GM20431 (cell line): ENCODE measurements around the gene CHRNB1.
"Not testable (repeated sequence)": the region's sequence is repeated elsewhere in the genome, so short reads cannot be mapped to it uniquely, and the experiment has no call there.

ENCODE experiments used
- in situ Hi-C: fragments of 300-500 bp; cut with MseI, MboI; formaldehyde crosslinking; loops from one replicate; pipeline ENCODE4 v1.15.0; 2020; ENCODE audit warnings: low sequenced_read_pairs; ENCODE audit not compliant: unreplicated experiment

Gene CHRNB1

DNA sequence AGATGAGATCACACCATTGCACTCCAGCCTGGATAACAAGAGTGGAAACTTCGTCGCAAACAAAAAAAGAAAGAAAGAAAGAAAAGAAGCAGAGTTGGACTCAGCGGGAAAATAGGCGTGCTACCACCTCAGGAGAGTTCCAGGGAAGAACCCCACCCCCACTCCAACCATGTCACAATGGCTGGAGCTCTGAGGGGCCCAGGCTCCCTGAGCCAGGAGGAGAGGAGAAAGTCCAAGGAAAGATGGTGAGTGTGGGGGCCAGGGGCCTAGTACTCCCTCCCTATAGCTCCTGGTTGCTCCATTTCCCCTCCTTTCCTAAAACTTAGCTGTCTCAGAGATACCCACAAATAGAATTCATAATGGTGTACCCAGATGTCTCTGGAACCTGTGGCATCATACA is 36.4 kb downstream of the CHRNB1 start, which contains the start of gene SLC35G6:
Gene SLC35G6 (plus strand): TSS at position 172 of the 400 bp plus-strand sequence. CDS start 71 bp downstream, at position 243.
- in situ Hi-C loops: not testable (repeated sequence)

- in situ Hi-C loops: not testable (repeated sequence)
These were observed 37.2 kb downstream of the CHRNB1 start for GRCh38 chr17:7481842-7482741.

DNA sequence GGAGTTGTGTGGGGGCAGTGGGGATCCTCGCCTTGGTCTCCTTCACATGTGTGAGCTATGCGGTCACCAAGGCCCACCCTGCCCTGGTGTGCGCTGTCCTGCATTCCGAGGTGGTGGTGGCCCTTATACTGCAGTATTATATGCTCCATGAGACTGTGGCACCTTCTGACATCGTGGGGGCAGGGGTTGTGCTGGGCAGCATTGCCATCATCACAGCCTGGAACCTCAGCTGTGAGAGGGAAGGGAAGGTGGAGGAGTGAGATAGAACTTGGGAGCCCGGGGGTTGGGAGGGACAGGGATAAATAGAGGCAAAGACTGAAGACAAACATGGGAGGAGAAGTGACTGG is 37.9 kb downstream of the CHRNB1 start:
- in situ Hi-C loops: not testable (repeated sequence)

DNA sequence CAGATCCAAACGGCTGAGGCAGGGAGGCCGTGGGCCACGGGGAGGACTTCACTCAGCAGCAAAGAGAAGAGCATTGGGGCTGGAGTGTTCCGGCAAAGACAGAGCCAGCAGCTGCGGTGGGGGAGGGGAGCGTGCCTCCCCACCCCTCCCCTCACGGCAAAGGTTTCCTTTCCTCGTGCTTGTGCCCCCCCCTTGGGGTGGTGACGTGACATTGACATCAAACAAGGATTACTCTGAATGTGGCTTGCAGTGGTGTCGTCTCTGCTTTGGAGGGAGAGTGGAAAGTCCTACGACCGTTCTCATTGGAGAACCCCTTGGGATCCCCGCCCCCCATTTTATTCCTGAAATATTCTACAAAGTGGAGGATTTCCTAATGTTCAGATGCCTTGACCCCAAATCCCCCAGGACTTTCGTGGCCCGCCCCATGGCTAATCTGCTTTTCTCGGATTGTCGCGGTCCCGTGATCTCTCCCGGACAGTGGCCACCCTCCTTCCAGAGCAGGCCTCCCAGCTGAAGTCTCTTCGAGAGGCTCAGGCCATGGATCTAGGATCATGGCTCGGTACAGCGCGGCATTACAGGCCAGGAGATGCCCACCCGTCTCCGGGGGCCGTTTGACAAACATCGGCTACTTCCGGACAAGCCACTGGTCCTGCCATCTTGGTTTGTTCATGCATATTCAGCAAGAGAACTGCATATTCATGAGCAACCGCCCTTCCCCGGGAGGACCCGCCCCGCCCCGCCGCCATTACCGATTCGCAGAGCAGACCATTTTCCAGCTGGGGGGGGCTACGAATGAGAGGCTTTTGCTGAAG is 38.6 kb downstream of the CHRNB1 start:
- in situ Hi-C loops: no loop called here

- in situ Hi-C loops: no loop called here
These were observed 39.4 kb downstream of the CHRNB1 start, which contains the start of gene POLR2A for GRCh38 chr17:7484067-7484918. TSS of gene POLR2A (plus strand) at chr17:7484366.

- in situ Hi-C loops: no loop called here
These were observed 40.1 kb downstream of the CHRNB1 start for GRCh38 chr17:7484919-7485377.

- in situ Hi-C loops: no loop called here
These were observed 41.3 kb downstream of the CHRNB1 start for GRCh38 chr17:7486181-7486580.

- in situ Hi-C loops: no loop called here
These were observed 45.3 kb downstream of the CHRNB1 start for GRCh38 chr17:7490144-7490543.

GRCh38 chr17:7491583-7491982 is 46.7 kb downstream of the CHRNB1 start:
- in situ Hi-C loops: no loop called here

- in situ Hi-C loops: no loop called here
These were observed 49.1 kb downstream of the CHRNB1 start for GRCh38 chr17:7493941-7494340.

DNA sequence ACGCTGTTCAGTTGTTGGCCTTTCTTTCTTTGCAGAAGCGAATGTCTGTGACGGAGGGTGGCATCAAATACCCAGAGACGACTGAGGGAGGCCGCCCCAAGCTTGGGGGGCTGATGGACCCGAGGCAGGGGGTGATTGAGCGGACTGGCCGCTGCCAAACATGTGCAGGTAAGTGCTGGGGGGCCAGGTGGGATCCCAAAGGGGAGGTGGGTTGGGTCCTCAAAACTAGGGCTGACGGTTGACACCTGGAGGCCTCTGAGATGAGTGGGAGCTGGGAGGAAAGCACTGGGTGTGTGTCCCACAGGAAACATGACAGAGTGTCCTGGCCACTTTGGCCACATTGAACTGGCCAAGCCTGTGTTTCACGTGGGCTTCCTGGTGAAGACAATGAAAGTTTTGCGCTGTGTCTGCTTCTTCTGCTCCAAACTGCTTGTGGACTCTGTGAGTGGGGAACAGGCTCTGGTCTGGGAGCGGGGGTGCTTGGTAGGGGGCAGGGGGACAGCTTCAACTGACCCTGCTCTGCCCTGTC is 51.1 kb downstream of the CHRNB1 start:
- in situ Hi-C loops: no loop called here

DNA sequence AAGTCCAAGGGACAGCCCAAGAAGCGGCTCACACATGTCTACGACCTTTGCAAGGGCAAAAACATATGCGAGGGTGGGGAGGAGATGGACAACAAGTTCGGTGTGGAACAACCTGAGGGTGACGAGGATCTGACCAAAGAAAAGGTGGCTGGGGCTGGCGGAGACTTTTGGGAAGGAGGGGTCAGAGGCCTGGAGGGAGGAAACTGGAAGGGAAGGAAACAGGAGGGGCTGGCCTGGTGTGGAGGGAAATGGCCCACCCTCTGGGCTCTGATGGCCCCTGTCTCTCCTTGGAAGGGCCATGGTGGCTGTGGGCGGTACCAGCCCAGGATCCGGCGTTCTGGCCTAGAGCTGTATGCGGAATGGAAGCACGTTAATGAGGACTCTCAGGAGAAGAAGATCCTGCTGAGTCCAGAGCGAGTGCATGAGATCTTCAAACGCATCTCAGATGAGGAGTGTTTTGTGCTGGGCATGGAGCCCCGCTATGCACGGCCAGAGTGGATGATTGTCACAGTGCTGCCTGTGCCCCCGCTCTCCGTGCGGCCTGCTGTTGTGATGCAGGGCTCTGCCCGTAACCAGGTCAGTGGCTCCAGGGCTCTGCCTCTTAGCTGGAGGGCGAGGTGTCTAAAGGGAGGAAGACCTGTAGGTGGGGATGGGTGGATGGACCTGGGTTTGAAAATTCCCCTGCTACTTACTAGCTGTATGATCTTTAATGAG is 51.8 kb downstream of the CHRNB1 start:
- in situ Hi-C loops: no loop called here

GRCh38 chr17:7497228-7497627 is 52.4 kb downstream of the CHRNB1 start:
- in situ Hi-C loops: no loop called here

DNA sequence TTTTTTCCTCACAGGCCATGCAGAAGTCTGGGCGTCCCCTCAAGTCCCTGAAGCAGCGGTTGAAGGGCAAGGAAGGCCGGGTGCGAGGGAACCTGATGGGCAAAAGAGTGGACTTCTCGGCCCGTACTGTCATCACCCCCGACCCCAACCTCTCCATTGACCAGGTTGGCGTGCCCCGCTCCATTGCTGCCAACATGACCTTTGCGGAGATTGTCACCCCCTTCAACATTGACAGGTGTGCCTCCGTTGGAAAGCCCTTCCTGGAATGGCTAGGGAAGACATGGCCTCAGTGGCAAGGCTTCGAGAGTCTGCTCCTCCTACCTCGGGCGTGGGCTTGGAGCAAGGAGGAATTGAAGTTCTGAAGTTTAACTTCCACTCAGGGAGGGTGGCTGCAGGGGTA is 52.8 kb downstream of the CHRNB1 start:
- in situ Hi-C loops: no loop called here

DNA sequence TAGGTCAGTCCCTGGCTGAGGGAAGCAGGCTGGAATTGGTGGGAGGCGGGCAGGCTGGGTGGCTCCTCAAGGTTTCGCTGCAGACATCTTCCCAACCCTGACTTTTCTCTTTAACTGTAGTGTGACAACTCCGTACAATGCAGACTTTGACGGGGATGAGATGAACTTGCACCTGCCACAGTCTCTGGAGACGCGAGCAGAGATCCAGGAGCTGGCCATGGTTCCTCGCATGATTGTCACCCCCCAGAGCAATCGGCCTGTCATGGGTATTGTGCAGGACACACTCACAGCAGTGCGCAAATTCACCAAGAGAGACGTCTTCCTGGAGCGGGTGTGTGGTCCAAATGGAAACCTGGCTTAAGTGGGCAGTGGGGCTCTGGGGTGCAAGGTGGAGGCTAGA is 54.3 kb downstream of the CHRNB1 start:
- in situ Hi-C loops: no loop called here

DNA sequence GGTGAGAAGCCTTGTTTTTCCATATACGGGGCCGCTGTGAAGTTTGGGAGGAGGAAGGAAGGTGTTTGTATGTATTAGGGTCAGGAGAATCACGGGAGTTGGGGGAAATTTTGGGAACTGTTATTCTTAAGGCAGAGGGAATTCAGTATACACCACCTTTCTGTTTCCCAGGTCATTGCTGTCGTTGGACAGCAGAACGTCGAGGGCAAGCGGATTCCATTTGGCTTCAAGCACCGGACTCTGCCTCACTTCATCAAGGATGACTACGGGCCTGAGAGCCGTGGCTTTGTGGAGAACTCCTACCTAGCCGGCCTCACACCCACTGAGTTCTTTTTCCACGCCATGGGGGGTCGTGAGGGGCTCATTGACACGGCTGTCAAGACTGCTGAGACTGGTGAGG is 56.9 kb downstream of the CHRNB1 start:
- in situ Hi-C loops: no loop called here

- in situ Hi-C loops: no loop called here
These were observed 57.4 kb downstream of the CHRNB1 start for GRCh38 chr17:7502171-7502847.

- in situ Hi-C loops: no loop called here
These were observed 58.1 kb downstream of the CHRNB1 start for GRCh38 chr17:7502987-7503386.

DNA sequence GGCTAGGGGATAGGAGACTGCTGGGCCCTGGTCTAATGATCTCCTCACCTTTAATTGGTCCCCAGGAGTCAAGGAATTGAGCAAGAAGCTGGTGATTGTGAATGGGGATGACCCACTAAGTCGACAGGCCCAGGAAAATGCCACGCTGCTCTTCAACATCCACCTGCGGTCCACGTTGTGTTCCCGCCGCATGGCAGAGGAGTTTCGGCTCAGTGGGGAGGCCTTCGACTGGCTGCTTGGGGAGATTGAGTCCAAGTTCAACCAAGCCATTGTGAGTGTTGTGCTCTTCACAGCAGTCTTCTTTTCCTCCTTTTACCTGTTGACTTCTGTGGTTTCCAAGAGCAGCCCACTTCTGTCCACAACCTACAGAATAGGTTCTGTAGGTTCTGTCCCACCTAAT is 58.7 kb downstream of the CHRNB1 start:
- in situ Hi-C loops: no loop called here
